Testis (tissue), 3 donors: ENCODE measurements around the gene B4GALNT4. TPM values are rescaled to one million over a fixed set of nuclear protein-coding genes. Genes with fewer than 3 reads are reported as not detected.

Experiments
- DNase-seq: peaks from one replicate; pipeline ENCODE4 v3.0.0-alpha.2; 2019
- H3K27ac ChIP-seq, 2 donors: fragments of 200-600 bp; sonication (generic); one replicate each; pipeline ENCODE4 v1.5.1; 2019
- H3K27me3 ChIP-seq: fragments of 200-600 bp; sonication (generic); one replicate; pipeline ENCODE4 v1.5.1; 2019
- H3K36me3 ChIP-seq: fragments of 200-600 bp; sonication (generic); one replicate; pipeline ENCODE4 v1.5.1; 2017; ENCODE audit warnings: low read depth; ENCODE audit errors: missing control alignments
- H3K4me1 ChIP-seq: fragments of 200-600 bp; sonication (generic); one replicate; pipeline ENCODE4 v1.5.1; 2019
- H3K4me3 ChIP-seq, 2 donors: fragments of 200-600 bp; sonication (generic); one replicate each; pipeline ENCODE4 v1.5.1; 2017 to 2019
- H3K9me3 ChIP-seq: fragments of 200-600 bp; sonication (generic); one replicate; pipeline ENCODE4 v1.5.1; 2017
- CTCF ChIP-seq, 3 experiments: fragments of 450-650 bp in 2 of 3; fragments of 200-600 bp in 1 of 3; sonication (generic) in 1 of 3; IDR thresholded peaks; one replicate each; pipeline ENCODE4 v1.5.1; 2016 to 2019; ENCODE audit warnings: antibody characterized with exemption in 3 of 3, mild to moderate bottlenecking in 2 of 3, moderate library complexity in 1 of 3
- POLR2A ChIP-seq: fragments of 450-650 bp; IDR thresholded peaks from one replicate; pipeline ENCODE4 v1.6.1; 2017; ENCODE audit warnings: antibody characterized with exemption, mild to moderate bottlenecking, moderate library complexity
- WGBS, 2 donors: methylation state at CpG; one replicate each; pipeline ENCODE4 v1.1.5; 2018; 5-methylcytosine and 5-hydroxymethylcytosine counted together
- intact Hi-C: fragments of 100-400 bp; cut with DNase I; formaldehyde crosslinking; loops from one replicate; pipeline ENCODE4 v1.15.1; 2023; ENCODE audit warnings: low total_unique reads
- polyA plus RNA-seq: library from polyadenylated mRNA; stranded (reverse); fragments of 350-450 nt; fragmentation: Illumina TruSeq; extraction: RNeasy Lipid Tissue Mini Kit (QIAGEN cat#74804); gene quantifications from one replicate; pipeline ENCODE4 v1.2.3, GENCODE V29; 2014; ENCODE audit warnings: low read depth, low replicate concordance; ENCODE audit not compliant: insufficient read depth
- total RNA-seq, 2 donors: library from RNA; depleted of rRNA; stranded (reverse); fragments of >200 nt; gene quantifications; one replicate each; pipeline ENCODE4 v1.2.3, GENCODE V29; 2016

Gene B4GALNT4
- total and polyA plus RNA-seq, 3 donors from 2014 or later = 4.3 to 10.1 (median 7.2) TPM

- H3K4me3 ChIP-seq = no peak overlapping the region
- WGBS, 2 donors = 24 to 26% methylated on average over 14 to 15 of the region's 15 CpGs
- no peaks in the 10 kb centered on the region for H3K36me3 ChIP-seq
- H3K9me3 ChIP-seq = no peaks in the 10 kb centered on the region
- TF ChIP-seq POLR2A (no peak), CTCF (IDR thresholded peaks at IDR 0.05) (no peak)
- H3K27me3 ChIP-seq = no peaks in the 10 kb centered on the region
- intact Hi-C loops = no loop called here
- peaks cover 38% of the 10 kb centered on the region for H3K4me1 ChIP-seq
- peak; percentile 73 for DNase-seq
- H3K27ac ChIP-seq = peak overlapping the region; percentile 82 to 88
Observed at GRCh38 chr11:335779-336658, 33.3 kb upstream of the B4GALNT4 start.

GRCh38 chr11:336659-337198, 32.6 kb upstream of the B4GALNT4 start:
- Histone ChIP-seq H3K36me3 (no peaks in the 10 kb centered on the region), H3K4me1 (peaks cover 38% of the 10 kb centered on the region), H3K4me3 (no peak overlapping the region), H3K27me3 (no peaks in the 10 kb centered on the region), H3K27ac (peak overlapping the region; percentile 82 to 88), H3K9me3 (no peaks in the 10 kb centered on the region)
- no peak for DNase-seq
- intact Hi-C loops = no loop called here
- WGBS, 2 donors = 62 to 89% methylated on average over 4 of the region's 4 CpGs
- TF ChIP-seq CTCF (IDR thresholded peaks at IDR 0.05) = no peak
- no peak for TF ChIP-seq POLR2A

GRCh38 chr11:337711-338110, 31.6 kb upstream of the B4GALNT4 start:
- H3K27ac ChIP-seq = peak overlapping the region in 1 of 2 donors; percentile 82
- no peaks in the 10 kb centered on the region for H3K36me3 ChIP-seq
- no peak for DNase-seq
- H3K4me1 ChIP-seq = peaks cover 38% of the 10 kb centered on the region
- TF ChIP-seq CTCF (IDR thresholded peaks at IDR 0.05) (no peak), POLR2A (no peak)
- H3K9me3 ChIP-seq = no peaks in the 10 kb centered on the region
- intact Hi-C loops = no loop called here
- H3K4me3 ChIP-seq = no peak overlapping the region
- WGBS, 2 donors = 71 to 79% methylated on average over 6 of the region's 6 CpGs
- no peaks in the 10 kb centered on the region for H3K27me3 ChIP-seq

GRCh38 chr11:339963-340362, 29.3 kb upstream of the B4GALNT4 start:
- TF ChIP-seq POLR2A = no peak
- H3K9me3 ChIP-seq = no peaks in the 10 kb centered on the region
- H3K36me3 ChIP-seq = no peaks in the 10 kb centered on the region
- no peak overlapping the region for H3K4me3 ChIP-seq
- H3K4me1 ChIP-seq = peaks cover 26% of the 10 kb centered on the region
- intact Hi-C loops = no loop called here
- no peak for DNase-seq
- no peaks in the 10 kb centered on the region for H3K27me3 ChIP-seq
- no peak overlapping the region for H3K27ac ChIP-seq
- 92 to 94% methylated on average over 2 of the region's 2 CpGs for WGBS, 2 donors

GRCh38 chr11:340539-341512, 28.5 kb upstream of the B4GALNT4 start:
- H3K4me1 ChIP-seq = peaks cover 18% of the 10 kb centered on the region
- intact Hi-C loops = no loop called here
- H3K27me3 ChIP-seq = no peaks in the 10 kb centered on the region
- H3K36me3 ChIP-seq = no peaks in the 10 kb centered on the region
- TF ChIP-seq POLR2A = no peak
- no peak for TF ChIP-seq CTCF (IDR thresholded peaks at IDR 0.05)
- no peaks in the 10 kb centered on the region for H3K9me3 ChIP-seq
- H3K27ac ChIP-seq = no peak overlapping the region
- H3K4me3 ChIP-seq = no peak overlapping the region
- 68 to 72% methylated on average over 5 of the region's 5 CpGs for WGBS, 2 donors
- no peak for DNase-seq
